Osteoblast (primary cell): Measurements from ENCODE around the gene TLE2. TPM values are rescaled to one million over a fixed set of nuclear protein-coding genes. Genes with fewer than 3 reads are reported as not detected.
A peak's percentile ranks its signal among the peaks of the same experiment; 100 is the strongest.

ENCODE experiments used
- DNase-seq: peaks from one replicate; pipeline ENCODE4 v3.0.0; 2011; ENCODE audit warnings: low spot score, mixed read lengths; ENCODE audit not compliant: insufficient read length; ENCODE audit errors: missing footprints
- H2AFZ ChIP-seq: 2 replicates; pipeline ENCODE4 v1.6.0; 2011; ENCODE audit warnings: mild to moderate bottlenecking, low read length
- H3K27ac ChIP-seq: 2 replicates; pipeline ENCODE4 v1.5.1; 2011; ENCODE audit warnings: mild to moderate bottlenecking, low read depth, low read length, moderate library complexity
- H3K27me3 ChIP-seq: 2 replicates; pipeline ENCODE4 v1.6.0; 2012; ENCODE audit warnings: mild to moderate bottlenecking, control low read depth, inconsistent platforms, low read length, moderate library complexity; ENCODE audit not compliant: insufficient read depth
- H3K36me3 ChIP-seq: 2 replicates; pipeline ENCODE4 v1.5.1; 2011; ENCODE audit warnings: mild to moderate bottlenecking, low read length, control low read depth, moderate library complexity; ENCODE audit not compliant: insufficient read depth
- H3K4me1 ChIP-seq: 2 replicates; pipeline ENCODE4 v1.5.1; 2011; ENCODE audit warnings: mild to moderate bottlenecking, low read length, control low read depth, moderate library complexity; ENCODE audit not compliant: insufficient read depth
- H3K4me2 ChIP-seq: 2 replicates; pipeline ENCODE4 v1.6.0; 2011; ENCODE audit warnings: mild to moderate bottlenecking, low read length; ENCODE audit not compliant: insufficient read depth
- H3K4me3 ChIP-seq: fragments of 200-600 bp; sonication (generic); 3 replicates; pipeline ENCODE4 v1.5.1; 2012; ENCODE audit warnings: mild to moderate bottlenecking, low read length, inconsistent platforms; ENCODE audit not compliant: insufficient read depth
- H3K79me2 ChIP-seq: 2 replicates; pipeline ENCODE4 v1.6.0; 2012; ENCODE audit warnings: mild to moderate bottlenecking, low read length, control low read depth, inconsistent platforms; ENCODE audit not compliant: insufficient read depth
- H3K9me3 ChIP-seq: 2 replicates; pipeline ENCODE4 v1.5.1; 2011; ENCODE audit warnings: low read depth, low read length, control low read depth
- H4K20me1 ChIP-seq: 2 replicates; pipeline ENCODE4 v1.6.0; 2012; ENCODE audit warnings: mild to moderate bottlenecking, low read length, control low read depth; ENCODE audit not compliant: insufficient read depth
- CTCF ChIP-seq: IDR thresholded peaks from 2 replicates; pipeline ENCODE4 v1.5.1; 2011; ENCODE audit warnings: mild to moderate bottlenecking, low read depth, low read length, moderate library complexity; ENCODE audit errors: extremely low read depth
- total RNA-seq: library from RNA; depleted of rRNA; stranded (reverse); fragments of >200 nt; gene quantifications from 2 replicates; pipeline ENCODE4 v1.2.3, GENCODE V29; 2012

The TLE2 gene
- total RNA-seq, 1 donor: 5.1 TPM

- H3K27me3 ChIP-seq: no peaks in the 10 kb centered on the region
- H3K9me3 ChIP-seq: no peaks in the 10 kb centered on the region
- DNase-seq: peak; percentile 44
- no peaks in the 10 kb centered on the region for H3K36me3 ChIP-seq
- H3K4me2 ChIP-seq: no peak overlapping the region
- TF ChIP-seq CTCF: no peak
- H3K79me2 ChIP-seq: no peaks in the 10 kb centered on the region
- no peak overlapping the region for H3K27ac ChIP-seq
- H3K4me3 ChIP-seq: no peak overlapping the region
- H3K4me1 ChIP-seq: no peaks in the 10 kb centered on the region
- no peak overlapping the region for H2AFZ ChIP-seq
- H4K20me1 ChIP-seq: no peaks in the 10 kb centered on the region
Observed at GRCh38 chr19:3003046-3003445, 26.0 kb downstream of the TLE2 start.

GRCh38 chr19:3001235-3001800 is 27.8 kb downstream of the TLE2 start:
- no peaks in the 10 kb centered on the region for H3K27me3 ChIP-seq
- no peaks in the 10 kb centered on the region for H3K4me1 ChIP-seq
- H3K4me3 ChIP-seq: no peak overlapping the region
- H3K9me3 ChIP-seq: no peaks in the 10 kb centered on the region
- no peak overlapping the region for H2AFZ ChIP-seq
- H4K20me1 ChIP-seq: no peaks in the 10 kb centered on the region
- H3K4me2 ChIP-seq: no peak overlapping the region
- DNase-seq: peak; percentile 35
- no peaks in the 10 kb centered on the region for H3K36me3 ChIP-seq
- no peak for TF ChIP-seq CTCF
- H3K27ac ChIP-seq: no peak overlapping the region
- H3K79me2 ChIP-seq: no peaks in the 10 kb centered on the region

- Histone ChIP-seq H4K20me1 (no peaks in the 10 kb centered on the region), H3K36me3 (no peaks in the 10 kb centered on the region), H3K27me3 (no peaks in the 10 kb centered on the region), H3K4me2 (no peak overlapping the region), H3K9me3 (no peaks in the 10 kb centered on the region), H3K27ac (no peak overlapping the region), H3K4me3 (no peak overlapping the region), H2AFZ (no peak overlapping the region), H3K4me1 (no peaks in the 10 kb centered on the region), H3K79me2 (no peaks in the 10 kb centered on the region)
- no peak for TF ChIP-seq CTCF
- peak; percentile 53 for DNase-seq
Observed at GRCh38 chr19:2998642-2999041, 30.4 kb downstream of the TLE2 start.

GRCh38 chr19:2997720-2998119 is 31.4 kb downstream of the TLE2 start:
- TF ChIP-seq CTCF: no peak
- H3K4me2 ChIP-seq: no peak overlapping the region
- DNase-seq: peak; percentile 45
- no peaks in the 10 kb centered on the region for H3K4me1 ChIP-seq
- H3K27ac ChIP-seq: no peak overlapping the region
- H4K20me1 ChIP-seq: no peaks in the 10 kb centered on the region
- H3K27me3 ChIP-seq: no peaks in the 10 kb centered on the region
- no peak overlapping the region for H2AFZ ChIP-seq
- H3K4me3 ChIP-seq: no peak overlapping the region
- no peaks in the 10 kb centered on the region for H3K79me2 ChIP-seq
- no peaks in the 10 kb centered on the region for H3K9me3 ChIP-seq
- H3K36me3 ChIP-seq: no peaks in the 10 kb centered on the region
